Stomach (tissue), 9 donors: ENCODE results near the gene CAPS. TPM values are rescaled to one million over a fixed set of nuclear protein-coding genes. Genes with fewer than 3 reads are reported as not detected.

Experiments
- DNase-seq, 2 donors: peaks; one replicate each; pipeline versions ENCODE4 v3.0.0 to v3.0.0-alpha.2; 2013 to 2019
- H3K27ac ChIP-seq, 5 donors: fragments of 200-600 bp in 4 of 5; sonication (generic) in 4 of 5; one replicate each; pipeline ENCODE4 v1.5.1; 2013 to 2019; ENCODE audit warnings: mild to moderate bottlenecking in 1 of 5, moderate library complexity in 1 of 5
- H3K27me3 ChIP-seq, 3 donors: fragments of 200-600 bp; sonication (generic); one replicate each; pipeline ENCODE4 v1.5.1; 2017 to 2019; ENCODE audit warnings: mixed run types in 1 of 3
- H3K36me3 ChIP-seq, 4 donors: fragments of 200-600 bp; sonication (generic); 1 replicate in 3 of 4; 2 replicates in 1 of 4; pipeline ENCODE4 v1.5.1; 2016 to 2019
- H3K4me1 ChIP-seq, 4 donors: fragments of 200-600 bp; sonication (generic); one replicate each; pipeline ENCODE4 v1.5.1; 2016 to 2019
- H3K4me3 ChIP-seq, 4 donors: fragments of 200-600 bp; sonication (generic) in 3 of 4; one replicate each; pipeline ENCODE4 v1.5.1; 2016 to 2019; ENCODE audit warnings: mild to moderate bottlenecking in 1 of 4
- H3K9me3 ChIP-seq, 4 donors: fragments of 200-600 bp; sonication (generic); one replicate each; pipeline ENCODE4 v1.5.1; 2016 to 2019
- EP300 ChIP-seq: sonication (generic); formaldehyde crosslinking; IDR thresholded peaks from one replicate; pipeline ENCODE4 v1.6.1; 2017; ENCODE audit warnings: antibody characterized with exemption
- POLR2A ChIP-seq, 4 donors: fragments of 450-650 bp; IDR thresholded peaks; one replicate each; pipeline ENCODE4 v1.6.1; 2016; ENCODE audit warnings: antibody characterized with exemption in 4 of 4, control low read depth in 2 of 4, mild to moderate bottlenecking in 1 of 4, moderate library complexity in 1 of 4
- POLR2AphosphoS5 ChIP-seq, 3 donors: sonication (generic); formaldehyde crosslinking; IDR thresholded peaks; one replicate each; pipeline ENCODE4 v1.6.1; 2016; ENCODE audit warnings: antibody characterized with exemption in 3 of 3
- WGBS, 5 donors: extraction: QIAGEN DNeasy Blood & Tissue Kit in 3 of 5; methylation state at CpG; one replicate each; pipeline versions ENCODE4 v1.1.5 to v1.1.7; 2013 to 2018; 5-methylcytosine and 5-hydroxymethylcytosine counted together
- intact Hi-C: fragments of 100-400 bp; cut with DNase I; formaldehyde crosslinking; loops from one replicate; pipeline ENCODE4 v1.15.1; 2023; ENCODE audit warnings: low total_unique reads
- polyA plus RNA-seq, 3 donors: library from polyadenylated mRNA; stranded (reverse); fragments of 200-250 nt; gene quantifications; one replicate each; pipeline ENCODE4 v1.2.3, GENCODE V29; 2013
- total RNA-seq, 5 donors: library from RNA; depleted of rRNA; stranded (reverse); fragments of >200 nt; gene quantifications; one replicate each; pipeline versions ENCODE4 v1.1.0 to v1.2.3, GENCODE V29; 2014 to 2016
- TF ChIP-seq, protein P1 (sequence below), 7 experiments: fragments of 450-650 bp in 4 of 7; fragments of 200-600 bp in 3 of 7; sonication (generic) in 3 of 7; IDR thresholded peaks; one replicate each; pipeline ENCODE4 v1.5.1; 2016 to 2019; ENCODE audit warnings: antibody characterized with exemption in 7 of 7, control low read depth in 2 of 7, mild to moderate bottlenecking in 1 of 7
- donor health status: healthy with polysubstance abuse.
- donor health status: Bipolar disorder and iron deficiency.
- donor health status: healthy.

Gene CAPS
- total and polyA plus RNA-seq, 8 donors: 27.2 to 143 (median 47.2) TPM

GRCh38 chr19:5923356-5923755 is 9.3 kb downstream of the CAPS start:
- no peak overlapping the region for H3K4me3 ChIP-seq
- intact Hi-C loops: no loop called here
- peaks cover 89 to 100% (median 100%) of the 10 kb centered on the region in 4 donors for H3K36me3 ChIP-seq
- no peak for DNase-seq
- TF ChIP-seq POLR2A (IDR thresholded peaks at IDR 0.05): no peak
- no peak for TF ChIP-seq EP300
- TF ChIP-seq, protein P1, sequence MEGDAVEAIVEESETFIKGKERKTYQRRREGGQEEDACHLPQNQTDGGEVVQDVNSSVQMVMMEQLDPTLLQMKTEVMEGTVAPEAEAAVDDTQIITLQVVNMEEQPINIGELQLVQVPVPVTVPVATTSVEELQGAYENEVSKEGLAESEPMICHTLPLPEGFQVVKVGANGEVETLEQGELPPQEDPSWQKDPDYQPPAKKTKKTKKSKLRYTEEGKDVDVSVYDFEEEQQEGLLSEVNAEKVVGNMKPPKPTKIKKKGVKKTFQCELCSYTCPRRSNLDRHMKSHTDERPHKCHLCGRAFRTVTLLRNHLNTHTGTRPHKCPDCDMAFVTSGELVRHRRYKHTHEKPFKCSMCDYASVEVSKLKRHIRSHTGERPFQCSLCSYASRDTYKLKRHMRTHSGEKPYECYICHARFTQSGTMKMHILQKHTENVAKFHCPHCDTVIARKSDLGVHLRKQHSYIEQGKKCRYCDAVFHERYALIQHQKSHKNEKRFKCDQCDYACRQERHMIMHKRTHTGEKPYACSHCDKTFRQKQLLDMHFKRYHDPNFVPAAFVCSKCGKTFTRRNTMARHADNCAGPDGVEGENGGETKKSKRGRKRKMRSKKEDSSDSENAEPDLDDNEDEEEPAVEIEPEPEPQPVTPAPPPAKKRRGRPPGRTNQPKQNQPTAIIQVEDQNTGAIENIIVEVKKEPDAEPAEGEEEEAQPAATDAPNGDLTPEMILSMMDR (IDR thresholded peaks at IDR 0.05): no peak
- no peak for TF ChIP-seq POLR2AphosphoS5 (IDR thresholded peaks at IDR 0.05)
- H3K4me1 ChIP-seq: peaks cover 0 to 34% (median 21%) of the 10 kb centered on the region in 4 donors
- peak overlapping the region in 1 of 5 donors; percentile 79 for H3K27ac ChIP-seq
- H3K27me3 ChIP-seq: no peaks in the 10 kb centered on the region
- WGBS, 5 donors: 89 to 99% (median 92%) methylated on average over 10 to 16 of the region's 16 CpGs
- H3K9me3 ChIP-seq: no peaks in the 10 kb centered on the region

DNA sequence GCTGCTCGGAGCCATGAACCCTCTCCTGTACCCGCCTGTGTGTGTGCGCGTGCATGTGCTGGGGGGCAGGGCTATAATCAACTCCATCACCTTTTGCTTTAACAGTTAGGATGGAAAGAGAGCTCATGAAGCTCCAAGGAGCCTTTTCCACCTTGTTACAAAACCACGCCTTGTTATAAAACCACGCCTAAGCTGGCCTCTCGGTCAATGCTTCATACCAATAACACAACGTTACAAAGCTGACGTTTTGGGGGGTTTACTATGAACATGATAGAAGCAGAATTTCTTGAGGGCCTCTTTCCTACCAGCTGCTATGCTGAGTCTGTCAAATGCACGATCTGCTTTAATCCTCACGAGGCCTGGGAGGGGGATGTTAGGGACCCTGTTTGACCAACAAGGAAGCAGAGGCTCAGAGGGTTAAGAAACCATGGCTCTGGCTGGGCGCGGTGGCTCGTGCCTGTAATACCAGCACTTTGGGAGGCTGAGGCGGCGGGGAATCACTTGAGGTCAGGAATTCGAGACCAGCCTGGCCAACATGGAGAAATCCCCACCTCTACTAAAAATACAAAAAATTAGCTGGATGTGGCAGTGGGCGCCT is 11.9 kb downstream of the CAPS start:
- 81 to 92% (median 85%) methylated on average over 18 of the region's 18 CpGs for WGBS, 5 donors
- no peak for DNase-seq
- H3K27ac ChIP-seq: peak overlapping the region in 4 of 5 donors; percentile 64 to 79 (median 72)
- H3K4me1 ChIP-seq: peaks cover 0 to 57% (median 26%) of the 10 kb centered on the region in 4 donors
- H3K36me3 ChIP-seq: peaks cover 83 to 100% (median 100%) of the 10 kb centered on the region in 4 donors
- H3K4me3 ChIP-seq: no peak overlapping the region
- H3K9me3 ChIP-seq: no peaks in the 10 kb centered on the region
- intact Hi-C loops: no loop called here
- H3K27me3 ChIP-seq: no peaks in the 10 kb centered on the region
- TF ChIP-seq, protein P1 (IDR thresholded peaks at IDR 0.05): no peak
- TF ChIP-seq POLR2AphosphoS5 (IDR thresholded peaks at IDR 0.05): no peak
- TF ChIP-seq EP300: no peak
- TF ChIP-seq POLR2A (IDR thresholded peaks at IDR 0.05): no peak

DNA sequence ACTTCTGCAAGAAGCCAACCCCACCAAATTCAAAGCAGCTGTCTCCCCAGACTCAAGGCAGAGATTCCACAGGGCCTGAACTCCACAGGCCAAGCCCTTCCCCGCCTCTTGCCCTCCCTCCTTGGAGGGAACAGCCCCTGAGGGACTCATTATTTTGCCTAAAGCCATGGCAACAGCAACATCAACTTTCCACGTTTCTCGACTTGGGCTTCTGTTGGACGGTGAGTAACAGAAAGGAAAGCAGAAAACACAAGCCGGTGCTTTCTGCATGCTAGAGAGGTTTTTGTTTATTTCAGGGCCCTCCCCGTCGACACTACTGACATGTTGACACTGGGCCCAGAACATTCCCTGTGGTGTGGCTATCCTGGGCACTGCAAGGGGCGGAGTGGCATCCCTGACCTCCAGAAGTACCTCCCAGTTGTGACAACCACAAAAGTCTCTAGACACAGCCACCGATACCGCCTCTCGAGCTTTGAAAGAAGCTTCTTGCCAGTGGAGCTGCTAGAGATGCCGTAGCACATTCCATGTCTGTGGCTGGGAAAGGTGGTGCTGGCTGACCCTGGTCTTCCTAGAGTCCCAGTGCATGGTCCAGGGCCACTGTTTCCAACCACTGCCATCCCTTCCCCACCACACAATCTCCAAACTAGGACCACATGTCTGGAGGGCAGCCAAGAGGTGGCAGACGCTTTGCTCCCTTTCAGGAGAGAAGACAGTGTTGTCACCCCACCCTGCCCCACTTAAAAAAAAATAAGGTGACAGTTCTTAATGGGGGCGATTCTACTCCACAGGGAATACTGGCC is 12.8 kb downstream of the CAPS start:
- Histone ChIP-seq H3K36me3 (peaks cover 80 to 100% (median 100%) of the 10 kb centered on the region in 4 donors), H3K4me1 (peaks cover 0 to 66% (median 26%) of the 10 kb centered on the region in 4 donors), H3K27me3 (no peaks in the 10 kb centered on the region), H3K9me3 (no peaks in the 10 kb centered on the region), H3K27ac (peak overlapping the region in 4 of 5 donors; percentile 64 to 79 (median 72)), H3K4me3 (no peak overlapping the region)
- peak in 1 of 2 donors; percentile 80 for DNase-seq
- intact Hi-C loops: no loop called here
- TF ChIP-seq, protein P1 (IDR thresholded peaks at IDR 0.05): no peak
- TF ChIP-seq POLR2AphosphoS5 (IDR thresholded peaks at IDR 0.05): peak in 2 of 3 donors; percentile 50 to 60
- TF ChIP-seq POLR2A (IDR thresholded peaks at IDR 0.05): no peak
- TF ChIP-seq EP300: peak; percentile 35
- WGBS, 5 donors: 63 to 80% (median 76%) methylated on average over 14 of the region's 14 CpGs

DNA sequence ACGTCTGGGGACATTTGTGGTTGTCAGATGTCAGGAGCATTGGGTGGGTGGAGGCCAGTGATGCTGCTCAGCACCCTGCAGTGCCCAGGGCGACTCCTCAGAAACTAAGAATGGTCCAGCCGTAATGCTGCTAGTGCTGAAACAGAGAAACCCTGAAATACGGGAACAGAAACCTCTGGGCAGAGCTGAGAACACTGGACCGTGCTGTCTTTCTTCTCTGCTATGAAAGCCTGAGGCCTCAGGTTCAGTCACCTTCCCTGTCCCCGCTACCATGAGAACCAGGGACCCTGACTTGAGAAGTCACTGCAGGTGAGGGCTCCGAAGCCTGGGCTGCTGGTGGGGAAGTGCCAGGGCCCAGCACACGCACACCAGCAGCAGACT is 13.4 kb downstream of the CAPS start:
- Histone ChIP-seq H3K9me3 (no peaks in the 10 kb centered on the region), H3K27me3 (no peaks in the 10 kb centered on the region), H3K4me3 (no peak overlapping the region), H3K27ac (peak overlapping the region in 4 of 5 donors; percentile 64 to 79 (median 72)), H3K4me1 (peaks cover 0 to 72% (median 28%) of the 10 kb centered on the region in 4 donors), H3K36me3 (peaks cover 75 to 100% (median 100%) of the 10 kb centered on the region in 4 donors)
- TF ChIP-seq, protein P1 (IDR thresholded peaks at IDR 0.05): no peak
- intact Hi-C loops: no loop called here
- WGBS, 5 donors: 87 to 95% (median 92%) methylated on average over 8 of the region's 8 CpGs
- no peak for DNase-seq
